HepG2 (cell line): Measurements from ENCODE around the gene PLPP7. TPM values are rescaled to one million over a fixed set of nuclear protein-coding genes. Genes with fewer than 3 reads are reported as not detected.

Experiments
- ARID3A ChIP-seq: IDR thresholded peaks from 2 replicates; pipeline ENCODE4 v1.6.1; 2012; ENCODE audit warnings: low read depth, low read length, improper control_type of control experiment
- ARID5B ChIP-seq: IDR thresholded peaks from 2 replicates; pipeline ENCODE4 v1.4.0; 2020; ENCODE audit warnings: mild to moderate bottlenecking, missing genetic modification reagents
- ATF7 ChIP-seq, 2 experiments: fragments of 450-650 bp in 1 of 2; sonication (generic) in 1 of 2; formaldehyde crosslinking in 1 of 2; IDR thresholded peaks; 2 replicates each; pipeline versions ENCODE4 v1.4.0 to v1.6.1; 2016 to 2020; ENCODE audit warnings: antibody characterized with exemption in 1 of 2, mild to moderate bottlenecking in 1 of 2, missing genetic modification reagents in 1 of 2
- KAT2B ChIP-seq: fragments of 150-350 bp; IDR thresholded peaks from 2 replicates; pipeline ENCODE4 v1.6.1; 2014; ENCODE audit warnings: low read depth, low read length, borderline replicate concordance
- PRDM10 ChIP-seq: sonication (generic); formaldehyde crosslinking; IDR thresholded peaks from 2 replicates; pipeline ENCODE4 v1.4.0; 2020; ENCODE audit warnings: low read depth, missing genetic modification reagents
- SMAD3 ChIP-seq: sonication (generic); formaldehyde crosslinking; IDR thresholded peaks from 2 replicates; pipeline ENCODE4 v1.4.0; 2020; ENCODE audit warnings: missing genetic modification reagents
- SPEN ChIP-seq: sonication (generic); formaldehyde crosslinking; IDR thresholded peaks from 2 replicates; pipeline ENCODE4 v1.5.1; 2020; ENCODE audit warnings: low read depth, mild to moderate bottlenecking, missing genetic modification reagents
- polyA plus RNA-seq, 8 experiments: library from polyadenylated mRNA; depleted of rRNA in 3 of 8; stranded (reverse) in 7 of 8; unstranded in 1 of 8; fragments of >200 nt; fragmentation: Illumina TruSeq in 4 of 8; extraction: Trizol in 4 of 8; gene quantifications; 2 replicates each; pipeline versions ENCODE4 v1.2.1 to v1.2.3, GENCODE V29; 2011 to 2016; ENCODE audit warnings: low read depth in 4 of 8, missing spikeins in 1 of 8, mixed read lengths in 1 of 8; ENCODE audit not compliant: insufficient read depth in 1 of 8
- total RNA-seq, 5 experiments: library from RNA; depleted of rRNA; stranded (reverse); fragments of >200 nt; fragmentation: Illumina TruSeq; extraction: Trizol; gene quantifications; 2 replicates each; pipeline ENCODE4 v1.2.3, GENCODE V29; 2016; ENCODE audit warnings: low read depth in 1 of 5
- TF ChIP-seq, protein P1 (sequence below): sonication (generic); formaldehyde crosslinking; IDR thresholded peaks from 2 replicates; pipeline ENCODE4 v1.4.0; 2020; ENCODE audit warnings: mild to moderate bottlenecking, missing genetic modification reagents

The PLPP7 gene
- total and polyA plus RNA-seq, 2 of the 13 experiments (the other 11 are each of a cell fraction or from before 2014, with no cell fraction given), result 0.33 to 1.2 TPM

GRCh38 chr9:131304676-131305355 lies 15.3 kb downstream of the PLPP7 start (continued):
- TF ChIP-seq ARID5B (CRISPR knock-in tag) (0 out of 2 replicates have a peak, but pooled peaks have one; percentile 29), SPEN (CRISPR knock-in tag) (no peak), ARID3A (no peak), SMAD3 (peak; percentile 67), ATF7 (IDR thresholded peaks at IDR 0.05) (no peak), ATF7 (CRISPR knock-in tag; IDR thresholded peaks at IDR 0.05) (no peak), KAT2B (peak; percentile 66; the same call in 1 of the 2 replicates), PRDM10 (peak; percentile 72; the same call in 1 of the 2 replicates)
- TF ChIP-seq, protein P1, sequence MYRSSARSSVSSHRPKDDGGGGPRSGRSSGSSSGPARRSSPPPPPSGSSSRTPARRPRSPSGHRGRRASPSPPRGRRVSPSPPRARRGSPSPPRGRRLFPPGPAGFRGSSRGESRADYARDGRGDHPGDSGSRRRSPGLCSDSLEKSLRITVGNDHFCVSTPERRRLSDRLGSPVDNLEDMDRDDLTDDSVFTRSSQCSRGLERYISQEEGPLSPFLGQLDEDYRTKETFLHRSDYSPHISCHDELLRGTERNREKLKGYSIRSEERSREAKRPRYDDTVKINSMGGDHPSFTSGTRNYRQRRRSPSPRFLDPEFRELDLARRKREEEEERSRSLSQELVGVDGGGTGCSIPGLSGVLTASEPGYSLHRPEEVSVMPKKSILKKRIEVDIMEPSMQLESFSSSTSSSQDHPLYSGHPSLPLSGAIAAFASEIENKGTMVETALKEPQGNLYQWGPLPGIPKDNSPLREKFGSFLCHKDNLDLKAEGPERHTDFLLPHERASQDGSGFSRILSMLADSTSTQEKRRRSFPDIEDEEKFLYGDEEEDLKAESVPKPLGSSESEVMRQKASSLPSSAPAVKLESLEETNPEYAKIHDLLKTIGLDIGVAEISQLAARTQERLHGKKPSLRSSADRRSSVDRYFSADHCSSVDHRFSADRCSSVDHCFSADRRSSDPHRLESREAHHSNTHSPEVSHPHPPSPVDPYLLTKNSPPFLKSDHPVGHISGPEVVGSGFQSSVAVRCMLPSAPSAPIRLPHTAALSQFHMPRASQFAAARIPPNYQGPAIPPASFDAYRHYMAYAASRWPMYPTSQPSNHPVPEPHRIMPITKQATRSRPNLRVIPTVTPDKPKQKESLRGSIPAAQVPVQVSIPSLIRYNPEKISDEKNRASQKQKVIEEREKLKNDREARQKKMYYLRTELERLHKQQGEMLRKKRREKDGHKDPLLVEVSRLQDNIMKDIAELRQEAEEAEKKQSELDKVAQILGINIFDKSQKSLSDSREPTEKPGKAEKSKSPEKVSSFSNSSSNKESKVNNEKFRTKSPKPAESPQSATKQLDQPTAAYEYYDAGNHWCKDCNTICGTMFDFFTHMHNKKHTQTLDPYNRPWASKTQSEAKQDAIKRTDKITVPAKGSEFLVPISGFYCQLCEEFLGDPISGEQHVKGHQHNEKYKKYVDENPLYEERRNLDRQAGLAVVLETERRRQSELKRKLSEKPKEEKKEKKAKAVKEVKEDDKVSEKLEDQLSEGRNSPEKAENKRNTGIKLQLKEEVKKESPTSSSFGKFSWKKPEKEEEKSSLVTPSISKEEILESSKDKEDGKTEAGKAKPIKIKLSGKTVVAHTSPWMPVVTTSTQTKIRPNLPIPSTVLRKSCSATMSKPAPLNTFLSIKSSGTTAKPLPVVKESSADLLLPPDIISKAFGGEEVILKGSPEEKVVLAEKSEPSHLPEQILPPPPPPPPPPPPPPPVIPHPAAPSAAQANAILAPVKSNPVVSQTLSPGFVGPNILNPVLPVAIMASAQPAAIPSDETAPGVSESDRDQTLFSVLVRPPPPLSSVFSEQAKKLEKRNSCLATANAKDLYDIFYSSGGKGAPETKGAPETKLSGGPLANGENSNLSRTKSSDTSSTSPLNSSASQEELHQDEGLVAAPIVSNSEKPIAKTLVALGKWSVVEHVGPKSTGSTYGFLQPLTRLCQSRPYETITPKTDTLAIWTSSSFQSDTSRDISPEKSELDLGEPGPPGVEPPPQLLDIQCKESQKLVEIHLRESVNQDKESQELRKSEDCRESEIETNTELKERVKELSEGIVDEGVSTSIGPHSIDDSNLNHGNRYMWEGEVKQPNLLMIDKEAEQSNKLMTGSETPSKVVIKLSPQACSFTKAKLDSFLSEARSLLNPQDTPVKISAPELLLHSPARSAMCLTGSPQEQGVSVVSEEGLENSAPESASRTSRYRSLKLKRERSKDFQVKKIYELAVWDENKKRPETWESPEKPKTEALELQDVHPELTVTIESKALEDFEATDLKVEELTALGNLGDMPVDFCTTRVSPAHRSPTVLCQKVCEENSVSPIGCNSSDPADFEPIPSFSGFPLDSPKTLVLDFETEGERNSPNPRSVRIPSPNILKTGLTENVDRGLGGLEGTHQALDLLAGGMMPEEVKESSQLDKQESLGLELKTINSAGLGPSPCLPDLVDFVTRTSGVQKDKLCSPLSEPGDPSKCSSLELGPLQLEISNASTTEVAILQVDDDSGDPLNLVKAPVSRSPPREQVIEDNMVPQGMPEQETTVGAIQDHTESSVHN (CRISPR knock-in tag), result no peak
